Measurements from ENCODE around the gene VASH1.

DNA sequence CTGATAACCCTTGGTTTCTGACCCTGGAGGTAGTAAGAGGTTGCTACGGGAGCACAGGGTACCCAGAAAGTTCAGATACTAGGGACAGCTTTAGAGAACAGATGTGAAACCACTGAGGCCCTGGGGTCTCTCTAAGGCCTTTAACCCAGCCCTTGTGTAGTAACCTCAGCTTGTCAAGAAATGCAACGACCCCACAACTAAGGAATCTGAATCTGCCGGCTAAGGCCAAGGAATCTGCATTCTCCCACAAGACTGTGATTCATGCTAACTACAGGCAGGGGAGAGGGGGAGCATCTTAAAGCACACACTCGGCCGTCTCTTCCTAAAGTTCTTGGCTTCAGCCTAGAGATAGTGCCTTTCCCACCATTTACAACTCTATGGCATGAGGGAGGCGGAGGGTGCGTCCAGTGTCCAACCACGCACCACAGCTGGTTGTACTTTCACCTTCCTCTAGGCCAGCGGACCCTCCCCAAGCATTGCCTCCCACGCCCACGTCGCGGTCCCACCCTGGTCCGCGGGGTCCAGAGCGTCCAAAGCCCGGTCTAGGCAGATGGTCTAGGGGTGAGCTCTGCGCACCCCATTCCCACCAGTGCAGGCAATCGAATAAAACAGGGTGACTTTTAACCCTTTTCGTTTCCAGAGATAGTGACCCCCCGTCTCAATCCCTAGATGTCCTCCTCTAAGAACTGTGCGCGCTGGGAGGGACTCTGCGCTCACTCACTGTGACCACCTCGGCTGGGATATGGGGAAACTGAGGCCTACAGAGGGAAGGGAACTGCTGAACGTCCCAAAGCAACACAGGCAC lies 735 bp upstream of the VASH1 start:
- TF ChIP-seq, protein P1, sequence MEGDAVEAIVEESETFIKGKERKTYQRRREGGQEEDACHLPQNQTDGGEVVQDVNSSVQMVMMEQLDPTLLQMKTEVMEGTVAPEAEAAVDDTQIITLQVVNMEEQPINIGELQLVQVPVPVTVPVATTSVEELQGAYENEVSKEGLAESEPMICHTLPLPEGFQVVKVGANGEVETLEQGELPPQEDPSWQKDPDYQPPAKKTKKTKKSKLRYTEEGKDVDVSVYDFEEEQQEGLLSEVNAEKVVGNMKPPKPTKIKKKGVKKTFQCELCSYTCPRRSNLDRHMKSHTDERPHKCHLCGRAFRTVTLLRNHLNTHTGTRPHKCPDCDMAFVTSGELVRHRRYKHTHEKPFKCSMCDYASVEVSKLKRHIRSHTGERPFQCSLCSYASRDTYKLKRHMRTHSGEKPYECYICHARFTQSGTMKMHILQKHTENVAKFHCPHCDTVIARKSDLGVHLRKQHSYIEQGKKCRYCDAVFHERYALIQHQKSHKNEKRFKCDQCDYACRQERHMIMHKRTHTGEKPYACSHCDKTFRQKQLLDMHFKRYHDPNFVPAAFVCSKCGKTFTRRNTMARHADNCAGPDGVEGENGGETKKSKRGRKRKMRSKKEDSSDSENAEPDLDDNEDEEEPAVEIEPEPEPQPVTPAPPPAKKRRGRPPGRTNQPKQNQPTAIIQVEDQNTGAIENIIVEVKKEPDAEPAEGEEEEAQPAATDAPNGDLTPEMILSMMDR (IDR thresholded peaks at IDR 0.05; ENCODE audit: extremely low read depth in 1 of 2, insufficient read depth in 1 of 2, low read depth in 1 of 2, low read length in 2 of 2) = no peak
- TF ChIP-seq FOS (IDR thresholded peaks at IDR 0.05; ENCODE audit: borderline replicate concordance, insufficient read depth, low read length) = no peak
- TF ChIP-seq, protein P2, sequence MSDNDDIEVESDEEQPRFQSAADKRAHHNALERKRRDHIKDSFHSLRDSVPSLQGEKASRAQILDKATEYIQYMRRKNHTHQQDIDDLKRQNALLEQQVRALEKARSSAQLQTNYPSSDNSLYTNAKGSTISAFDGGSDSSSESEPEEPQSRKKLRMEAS (IDR thresholded peaks at IDR 0.05; ENCODE audit: insufficient read depth, insufficient read length) = no peak
- TF ChIP-seq EZH2 (IDR thresholded peaks at IDR 0.05; ENCODE audit: borderline replicate concordance, low read depth, low read length, severe bottlenecking) = no peak
- TF ChIP-seq POLR2A (IDR thresholded peaks at IDR 0.05; ENCODE audit: low read depth, low read length) = no peak
